Colonic mucosa (tissue), 4 donors: ENCODE data around the gene HOXC10. TPM values are rescaled to one million over a fixed set of nuclear protein-coding genes. Genes with fewer than 3 reads are reported as not detected.

Experiments
- DNase-seq: peaks from one replicate; pipeline ENCODE4 v3.0.0-alpha.2; 2020
- H3K27ac ChIP-seq: fragments of 200-600 bp; one replicate; pipeline ENCODE4 v1.8.0; 2021
- H3K27me3 ChIP-seq: fragments of 200-600 bp; one replicate; pipeline ENCODE4 v1.8.0; 2021
- H3K36me3 ChIP-seq: fragments of 200-600 bp; one replicate; pipeline ENCODE4 v1.8.0; 2021
- H3K4me1 ChIP-seq: fragments of 200-600 bp; one replicate; pipeline ENCODE4 v1.8.0; 2021; ENCODE audit warnings: mild to moderate bottlenecking
- H3K4me3 ChIP-seq: fragments of 200-600 bp; one replicate; pipeline ENCODE4 v1.8.0; 2021
- H3K9ac ChIP-seq, 2 donors: one replicate each; pipeline ENCODE4 v1.7.0; 2013; ENCODE audit warnings: control low read depth in 2 of 2, low read depth in 2 of 2, low read length in 2 of 2
- H3K9me3 ChIP-seq: fragments of 200-600 bp; one replicate; pipeline ENCODE4 v1.8.0; 2021
- CTCF ChIP-seq: fragments of 200-600 bp; IDR thresholded peaks from one replicate; pipeline ENCODE4 v1.8.0; 2022; ENCODE audit warnings: antibody characterized with exemption, mild to moderate bottlenecking
- intact Hi-C: fragments of 100-400 bp; cut with DNase I; formaldehyde crosslinking; loops from one replicate; pipeline ENCODE4 v1.14.1; 2022
- total RNA-seq, 2 donors: library from RNA; stranded (reverse); fragmentation: NEBNext Ultra II Directional in 1 of 2; extraction: Animal tissue kit (Norgen Biotek cat#: 25700) in 1 of 2; gene quantifications; one replicate each; pipeline ENCODE4 v1.2.1, GENCODE V29; 2021
- donor health status: healthy.
- donor health status: DM: no; HTN: no; CAD: no.
- donor health status: DM: no; HTN: no; CAD: no.

Gene HOXC10
- total RNA-seq, 2 donors from 2014 or later: not detected

DNA sequence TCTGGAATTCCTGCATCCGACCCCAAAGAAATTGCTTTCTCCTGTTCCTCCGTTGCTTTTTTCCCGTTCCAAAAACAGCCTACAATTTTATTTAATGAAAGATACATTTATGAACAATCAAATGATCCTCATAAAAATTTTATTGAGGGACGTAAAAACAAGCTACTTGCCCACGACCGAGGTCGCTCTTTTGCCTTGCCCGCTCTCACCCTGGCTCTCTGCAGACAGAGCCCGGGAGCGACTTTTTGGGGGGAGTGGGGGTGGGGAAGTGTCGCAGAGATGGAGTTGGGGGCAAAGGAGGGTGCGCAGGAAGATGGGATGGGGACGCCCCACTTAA is 13.9 kb downstream of the HOXC10 start:
- TF ChIP-seq CTCF: no peak
- Histone ChIP-seq H3K27ac (no peak overlapping the region), H3K9ac (no peak overlapping the region), H3K4me3 (no peak overlapping the region), H3K9me3 (no peaks in the 10 kb centered on the region), H3K4me1 (peaks cover 9% of the 10 kb centered on the region), H3K36me3 (no peaks in the 10 kb centered on the region), H3K27me3 (peaks cover 100% of the 10 kb centered on the region)
- intact Hi-C loops: no loop called here
- DNase-seq: no peak

DNA sequence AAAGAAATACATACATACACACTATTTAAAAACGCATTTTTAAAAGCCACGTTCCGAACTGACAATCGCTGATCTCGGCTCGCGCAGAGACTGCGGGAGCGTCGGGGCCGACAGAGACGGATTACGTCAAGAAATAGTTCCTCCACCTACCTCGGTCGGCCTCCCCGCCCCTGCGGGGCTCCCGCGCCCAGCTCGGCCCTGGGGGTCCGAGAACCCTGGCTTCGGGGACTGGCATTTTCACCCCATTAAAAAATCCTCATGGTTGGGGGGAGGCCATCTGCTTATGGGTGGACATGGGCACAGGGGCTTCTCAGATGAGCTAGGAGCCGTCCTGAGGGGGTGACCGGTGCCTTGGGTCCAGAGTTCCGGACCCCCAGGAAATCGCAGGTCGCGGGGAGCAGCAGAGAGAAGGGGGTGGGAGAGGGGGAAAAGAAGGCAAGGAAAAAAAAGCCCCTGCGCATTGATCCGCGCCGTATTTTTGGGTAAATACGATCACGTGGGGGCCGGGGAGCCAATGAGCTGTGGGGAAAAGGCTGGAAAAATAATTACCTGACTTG is 14.7 kb downstream of the HOXC10 start:
- H3K4me3 ChIP-seq: no peak overlapping the region
- TF ChIP-seq CTCF: no peak
- H3K27me3 ChIP-seq: peaks cover 100% of the 10 kb centered on the region
- H3K27ac ChIP-seq: no peak overlapping the region
- H3K9me3 ChIP-seq: no peaks in the 10 kb centered on the region
- H3K9ac ChIP-seq: peak overlapping the region in 1 of 2 donors; percentile 35
- intact Hi-C loops: loop anchor here (10.0 kb wide), 1 partner anchor 355 kb away; no protein-coding TSS in a partner anchor
- DNase-seq: no peak
- H3K4me1 ChIP-seq: peaks cover 9% of the 10 kb centered on the region
- H3K36me3 ChIP-seq: no peaks in the 10 kb centered on the region

GRCh38 chr12:54000116-54001114 is 15.5 kb downstream of the HOXC10 start, which contains the start of gene HOXC9:
Gene HOXC9, plus strand, starts transcription at chr12:54000161. Its CDS starts 28 bp downstream, at chr12:54000189.
- TF ChIP-seq CTCF: no peak
- peak within 1 kb of the TSS in 1 of 2 donors; percentile 59 for H3K9ac ChIP-seq
- no peak for DNase-seq
- no peaks in the 10 kb centered on the region for H3K36me3 ChIP-seq
- intact Hi-C loops: loop anchor here (10.0 kb wide), 1 partner anchor 354 kb away; no protein-coding TSS in a partner anchor
- no peaks in the 10 kb centered on the region for H3K9me3 ChIP-seq
- no peak within 1 kb of the TSS for H3K4me3 ChIP-seq
- H3K4me1 ChIP-seq: peaks cover 5% of the 10 kb centered on the region
- peaks cover 100% of the 10 kb centered on the region for H3K27me3 ChIP-seq
- no peak within 1 kb of the TSS for H3K27ac ChIP-seq

DNA sequence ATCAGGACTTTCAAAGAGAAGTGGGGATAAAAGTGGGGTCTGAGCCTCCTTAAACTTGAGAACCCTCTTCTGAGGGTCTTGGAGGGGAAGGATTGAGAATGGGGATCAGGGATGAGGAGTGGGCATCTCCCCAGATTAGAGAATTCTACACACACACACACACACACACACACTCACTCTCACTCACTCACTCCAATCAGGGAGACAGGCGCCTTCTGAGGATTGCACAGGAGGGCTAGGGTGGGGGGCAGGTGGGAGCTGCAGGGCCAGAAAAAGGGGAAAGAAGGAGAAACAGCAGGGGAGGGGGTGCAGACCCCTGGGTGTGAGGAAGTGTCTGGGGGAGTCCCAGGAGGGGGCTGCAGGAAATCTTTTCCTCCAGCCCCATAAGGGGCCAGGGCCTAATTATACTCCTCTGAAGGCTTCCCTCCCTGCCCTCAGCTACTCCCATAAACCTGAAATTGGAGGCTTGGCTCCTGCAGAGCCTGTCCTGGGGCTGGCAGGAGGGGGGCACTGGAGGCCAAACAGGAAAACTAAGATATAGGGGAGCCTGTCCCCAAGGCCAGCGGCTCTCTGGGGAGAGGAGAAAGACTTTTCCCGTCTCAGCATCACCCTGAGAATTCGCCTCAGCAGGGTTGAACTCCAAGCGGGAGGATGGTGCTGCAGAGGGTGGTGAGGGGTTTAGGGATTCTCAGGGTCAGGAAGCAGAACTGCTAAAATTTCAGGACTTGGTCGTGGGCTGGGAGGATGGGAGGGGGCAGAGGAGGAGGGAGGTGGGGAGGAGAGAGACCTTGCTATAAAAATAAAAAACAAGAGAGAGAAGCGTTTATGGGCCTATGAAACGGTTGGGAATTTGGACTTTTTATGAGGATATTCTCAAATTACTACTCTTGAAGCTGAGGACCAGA is 16.6 kb downstream of the HOXC10 start:
- Histone ChIP-seq H3K9ac (no peak overlapping the region), H3K9me3 (no peaks in the 10 kb centered on the region), H3K4me3 (no peak overlapping the region), H3K27me3 (peaks cover 100% of the 10 kb centered on the region), H3K27ac (no peak overlapping the region), H3K36me3 (no peaks in the 10 kb centered on the region), H3K4me1 (peaks cover 7% of the 10 kb centered on the region)
- intact Hi-C loops: loop anchor here (10.0 kb wide), 1 partner anchor 353 kb away; no protein-coding TSS in a partner anchor
- no peak for TF ChIP-seq CTCF
- DNase-seq: no peak
